22Rv1 (cell line): ENCODE data around the gene DNAH10.

Experiments
- CTCF ChIP-seq: fragments of 450-650 bp; IDR thresholded peaks from 2 replicates; pipeline ENCODE4 v1.5.1; 2017; ENCODE audit warnings: mild to moderate bottlenecking
- ZFX ChIP-seq: fragments of 450-650 bp; IDR thresholded peaks from 2 replicates; pipeline ENCODE4 v1.6.1; 2017; ENCODE audit warnings: antibody characterized with exemption, borderline replicate concordance

- TF ChIP-seq CTCF (no peak), ZFX (no peak)
Measured at GRCh38 chr12:123936956-123937706, 175.0 kb downstream of the DNAH10 start.
